A549 (cell line): ENCODE data around the gene UMAD1.

Experiments
- CHD2 ChIP-seq: fragments of 150-350 bp; IDR thresholded peaks from 2 replicates; pipeline ENCODE4 v1.6.1; 2014; ENCODE audit warnings: low read length; ENCODE audit not compliant: partially characterized antibody
- EP300 ChIP-seq, 2 experiments: fragments of >200 bp; sonication (Bioruptor Twin); formaldehyde crosslinking; IDR thresholded peaks; 2 replicates in 1 of 2; 3 replicates in 1 of 2; pipeline ENCODE4 v1.6.1; 2016 to 2017
- HDAC2 ChIP-seq: fragments of 200-600 bp; sonication (generic); IDR thresholded peaks from 2 replicates; pipeline ENCODE4 v1.6.1; 2016
- POLR2A ChIP-seq: IDR thresholded peaks from 2 replicates; pipeline ENCODE4 v1.6.1; 2012; ENCODE audit warnings: mild to moderate bottlenecking, low read length
- POLR2AphosphoS2 ChIP-seq: conservative IDR thresholded peaks from 2 replicates; pipeline ENCODE4 v1.6.1; 2012; ENCODE audit warnings: low read length, improper control_type of control experiment, inconsistent platforms
- RFX5 ChIP-seq: fragments of 450-650 bp; IDR thresholded peaks from 2 replicates; pipeline ENCODE4 v1.7.1; 2014; ENCODE audit warnings: antibody characterized with exemption, mild to moderate bottlenecking, moderate library complexity
- TF ChIP-seq, protein P1 (sequence below): fragments of >200 bp; sonication (Bioruptor Twin); formaldehyde crosslinking; IDR thresholded peaks from 3 replicates; pipeline ENCODE4 v1.5.1; 2016
- TF ChIP-seq, protein P2 (sequence below): IDR thresholded peaks from 2 replicates; pipeline ENCODE4 v1.6.1; 2012
- TF ChIP-seq, protein P3 (sequence below): fragments of 450-650 bp; IDR thresholded peaks from 2 replicates; pipeline ENCODE4 v1.6.1; 2014; ENCODE audit warnings: antibody characterized with exemption

DNA sequence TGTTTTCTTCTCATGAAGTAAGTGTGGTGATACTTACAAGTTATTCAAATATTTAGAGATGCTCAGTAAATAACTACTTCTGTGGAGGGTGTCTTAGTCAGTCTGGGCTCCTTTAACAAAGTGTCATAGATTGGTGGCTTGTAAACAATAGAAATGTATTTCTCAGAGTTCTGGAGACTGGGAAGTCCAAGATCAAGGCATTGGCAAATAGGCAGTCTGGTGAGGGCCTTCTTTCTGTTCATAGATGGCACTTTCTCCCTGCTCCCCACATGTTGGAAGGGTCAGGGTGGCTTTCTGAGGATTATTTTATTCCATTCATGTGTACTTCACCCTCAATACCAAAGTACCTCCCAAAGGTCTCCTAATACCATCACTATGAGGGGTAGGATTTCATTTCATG, 59.4 kb downstream of the UMAD1 start:
- TF ChIP-seq, protein P1, sequence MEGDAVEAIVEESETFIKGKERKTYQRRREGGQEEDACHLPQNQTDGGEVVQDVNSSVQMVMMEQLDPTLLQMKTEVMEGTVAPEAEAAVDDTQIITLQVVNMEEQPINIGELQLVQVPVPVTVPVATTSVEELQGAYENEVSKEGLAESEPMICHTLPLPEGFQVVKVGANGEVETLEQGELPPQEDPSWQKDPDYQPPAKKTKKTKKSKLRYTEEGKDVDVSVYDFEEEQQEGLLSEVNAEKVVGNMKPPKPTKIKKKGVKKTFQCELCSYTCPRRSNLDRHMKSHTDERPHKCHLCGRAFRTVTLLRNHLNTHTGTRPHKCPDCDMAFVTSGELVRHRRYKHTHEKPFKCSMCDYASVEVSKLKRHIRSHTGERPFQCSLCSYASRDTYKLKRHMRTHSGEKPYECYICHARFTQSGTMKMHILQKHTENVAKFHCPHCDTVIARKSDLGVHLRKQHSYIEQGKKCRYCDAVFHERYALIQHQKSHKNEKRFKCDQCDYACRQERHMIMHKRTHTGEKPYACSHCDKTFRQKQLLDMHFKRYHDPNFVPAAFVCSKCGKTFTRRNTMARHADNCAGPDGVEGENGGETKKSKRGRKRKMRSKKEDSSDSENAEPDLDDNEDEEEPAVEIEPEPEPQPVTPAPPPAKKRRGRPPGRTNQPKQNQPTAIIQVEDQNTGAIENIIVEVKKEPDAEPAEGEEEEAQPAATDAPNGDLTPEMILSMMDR: no peak
- TF ChIP-seq RFX5 (no peak), HDAC2 (no peak), CHD2 (no peak), POLR2AphosphoS2 (no peak), EP300 (IDR thresholded peaks at IDR 0.05) (no peak), POLR2A (no peak)
- TF ChIP-seq, protein P2, sequence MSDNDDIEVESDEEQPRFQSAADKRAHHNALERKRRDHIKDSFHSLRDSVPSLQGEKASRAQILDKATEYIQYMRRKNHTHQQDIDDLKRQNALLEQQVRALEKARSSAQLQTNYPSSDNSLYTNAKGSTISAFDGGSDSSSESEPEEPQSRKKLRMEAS: no peak
- TF ChIP-seq, protein P3, sequence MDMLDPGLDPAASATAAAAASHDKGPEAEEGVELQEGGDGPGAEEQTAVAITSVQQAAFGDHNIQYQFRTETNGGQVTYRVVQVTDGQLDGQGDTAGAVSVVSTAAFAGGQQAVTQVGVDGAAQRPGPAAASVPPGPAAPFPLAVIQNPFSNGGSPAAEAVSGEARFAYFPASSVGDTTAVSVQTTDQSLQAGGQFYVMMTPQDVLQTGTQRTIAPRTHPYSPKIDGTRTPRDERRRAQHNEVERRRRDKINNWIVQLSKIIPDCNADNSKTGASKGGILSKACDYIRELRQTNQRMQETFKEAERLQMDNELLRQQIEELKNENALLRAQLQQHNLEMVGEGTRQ: no peak
